GM12891 (cell line): ENCODE measurements around the gene JAZF1.

Experiments used
- POLR2A ChIP-seq: IDR thresholded peaks from 2 replicates; pipeline ENCODE4 v1.6.1; 2011; ENCODE audit warnings: low read depth, low read length, control low read depth
- POLR2AphosphoS5 ChIP-seq: IDR thresholded peaks from 2 replicates; pipeline ENCODE4 v1.6.1; 2011; ENCODE audit warnings: low read depth, low read length, control low read depth

- no peak for TF ChIP-seq POLR2A
- TF ChIP-seq POLR2AphosphoS5: no peak
Observed at GRCh38 chr7:27973625-27974024, 207.0 kb downstream of the JAZF1 start.
